ENCODE data around the gene PARM1. TPM values are rescaled to one million over a fixed set of nuclear protein-coding genes. Genes with fewer than 3 reads are reported as not detected.

PARM1 gene
- total RNA-seq, 2 donors from 2014 or later = 88.9 to 231 TPM

DNA sequence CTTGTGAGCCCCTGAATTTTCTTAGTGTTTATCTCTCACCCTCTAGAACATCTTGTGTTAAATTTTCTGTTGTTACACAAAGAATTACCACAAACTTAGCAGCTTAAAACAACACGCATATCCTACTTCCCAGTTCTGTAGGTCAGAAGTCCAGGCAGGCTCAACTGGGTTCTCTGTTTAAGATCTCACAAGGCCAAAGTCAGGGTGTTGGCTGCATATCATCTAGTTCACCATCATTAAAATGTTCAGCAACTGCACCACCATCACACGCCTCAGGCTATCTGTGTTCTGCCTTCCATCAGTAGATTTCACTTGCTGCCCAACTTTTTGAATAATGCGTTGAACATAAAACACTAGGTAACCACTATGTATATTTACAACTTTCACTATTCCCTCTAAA is 130.5 kb downstream of the PARM1 start:
- no peaks in the 10 kb centered on the region for H3K9me3 ChIP-seq
- H3K4me3 ChIP-seq = no peak overlapping the region
- DNase-seq (ENCODE audit: low spot score) = no peak
- H3K27me3 ChIP-seq = no peaks in the 10 kb centered on the region
- H3K27ac ChIP-seq = no peak overlapping the region
- no peaks in the 10 kb centered on the region for H3K36me3 ChIP-seq
- no peaks in the 10 kb centered on the region for H3K4me1 ChIP-seq
- TF ChIP-seq, protein P1, sequence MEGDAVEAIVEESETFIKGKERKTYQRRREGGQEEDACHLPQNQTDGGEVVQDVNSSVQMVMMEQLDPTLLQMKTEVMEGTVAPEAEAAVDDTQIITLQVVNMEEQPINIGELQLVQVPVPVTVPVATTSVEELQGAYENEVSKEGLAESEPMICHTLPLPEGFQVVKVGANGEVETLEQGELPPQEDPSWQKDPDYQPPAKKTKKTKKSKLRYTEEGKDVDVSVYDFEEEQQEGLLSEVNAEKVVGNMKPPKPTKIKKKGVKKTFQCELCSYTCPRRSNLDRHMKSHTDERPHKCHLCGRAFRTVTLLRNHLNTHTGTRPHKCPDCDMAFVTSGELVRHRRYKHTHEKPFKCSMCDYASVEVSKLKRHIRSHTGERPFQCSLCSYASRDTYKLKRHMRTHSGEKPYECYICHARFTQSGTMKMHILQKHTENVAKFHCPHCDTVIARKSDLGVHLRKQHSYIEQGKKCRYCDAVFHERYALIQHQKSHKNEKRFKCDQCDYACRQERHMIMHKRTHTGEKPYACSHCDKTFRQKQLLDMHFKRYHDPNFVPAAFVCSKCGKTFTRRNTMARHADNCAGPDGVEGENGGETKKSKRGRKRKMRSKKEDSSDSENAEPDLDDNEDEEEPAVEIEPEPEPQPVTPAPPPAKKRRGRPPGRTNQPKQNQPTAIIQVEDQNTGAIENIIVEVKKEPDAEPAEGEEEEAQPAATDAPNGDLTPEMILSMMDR (IDR thresholded peaks at IDR 0.05) = no peak

- H3K27ac ChIP-seq = no peak overlapping the region
- DNase-seq (ENCODE audit: low spot score) = no peak
- no peak overlapping the region for H3K4me3 ChIP-seq
- H3K27me3 ChIP-seq = no peaks in the 10 kb centered on the region
- H3K9me3 ChIP-seq = no peaks in the 10 kb centered on the region
- TF ChIP-seq, protein P1 (IDR thresholded peaks at IDR 0.05) = no peak
- H3K36me3 ChIP-seq = no peaks in the 10 kb centered on the region
- no peaks in the 10 kb centered on the region for H3K4me1 ChIP-seq
Observed at GRCh38 chr4:75065909-75066308, 133.0 kb downstream of the PARM1 start.

- TF ChIP-seq, protein P1 (IDR thresholded peaks at IDR 0.05) = no peak
- Histone ChIP-seq H3K27ac (no peak overlapping the region), H3K4me1 (no peaks in the 10 kb centered on the region), H3K27me3 (no peaks in the 10 kb centered on the region), H3K36me3 (no peaks in the 10 kb centered on the region), H3K9me3 (no peaks in the 10 kb centered on the region), H3K4me3 (no peak overlapping the region)
- DNase-seq (ENCODE audit: low spot score) = no peak
Observed at GRCh38 chr4:75069493-75070074, 136.7 kb downstream of the PARM1 start.

DNA sequence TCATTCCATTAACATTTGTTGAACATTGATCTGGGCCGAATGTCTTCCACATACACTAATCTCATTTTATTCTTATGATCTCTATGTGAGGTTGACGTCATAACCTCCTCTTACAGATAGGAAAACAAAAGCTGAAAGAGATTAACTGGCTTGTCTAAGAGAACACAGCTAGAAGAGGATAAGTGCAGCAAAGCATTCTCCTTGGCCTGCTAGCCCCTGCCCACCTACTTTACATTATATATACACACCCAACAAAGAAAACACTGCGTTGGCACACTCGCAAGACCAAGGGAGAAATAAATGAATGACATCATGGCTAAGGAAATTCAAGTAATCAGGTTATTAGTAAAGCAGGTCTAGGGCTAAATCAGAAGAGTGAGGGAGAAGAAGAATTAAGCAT is 138.4 kb downstream of the PARM1 start:
- TF ChIP-seq, protein P1 (IDR thresholded peaks at IDR 0.05) = no peak
- Histone ChIP-seq H3K36me3 (no peaks in the 10 kb centered on the region), H3K9me3 (no peaks in the 10 kb centered on the region), H3K27ac (no peak overlapping the region), H3K4me1 (no peaks in the 10 kb centered on the region), H3K27me3 (no peaks in the 10 kb centered on the region), H3K4me3 (no peak overlapping the region)
- no peak for DNase-seq (ENCODE audit: low spot score)

DNA sequence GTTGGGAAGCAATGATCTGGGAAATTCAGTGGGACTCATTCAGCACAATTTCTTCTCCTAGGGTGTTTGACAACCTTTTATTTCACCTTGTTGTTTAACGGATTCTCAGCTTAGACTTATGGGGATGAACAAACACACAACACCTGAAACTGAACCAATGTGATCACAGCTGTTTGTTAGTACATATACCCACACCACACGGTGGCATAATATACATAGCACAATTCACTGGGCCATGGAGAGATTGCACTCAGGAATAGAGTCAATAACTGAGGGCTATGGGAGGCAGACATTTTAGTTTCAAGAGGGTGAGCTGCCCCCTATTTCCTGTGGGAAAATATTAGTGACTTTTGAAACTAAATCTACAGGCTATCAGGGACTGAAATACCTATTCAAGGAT is 148.0 kb downstream of the PARM1 start:
- Histone ChIP-seq H3K27ac (no peak overlapping the region), H3K36me3 (no peaks in the 10 kb centered on the region), H3K27me3 (no peaks in the 10 kb centered on the region), H3K9me3 (no peaks in the 10 kb centered on the region), H3K4me1 (no peaks in the 10 kb centered on the region), H3K4me3 (no peak overlapping the region)
- DNase-seq (ENCODE audit: low spot score) = no peak
- TF ChIP-seq, protein P1 (IDR thresholded peaks at IDR 0.05) = no peak

- H3K4me1 ChIP-seq = no peaks in the 10 kb centered on the region
- no peaks in the 10 kb centered on the region for H3K9me3 ChIP-seq
- TF ChIP-seq, protein P1 (IDR thresholded peaks at IDR 0.05) = no peak
- no peak overlapping the region for H3K27ac ChIP-seq
- DNase-seq (ENCODE audit: low spot score) = no peak
- H3K36me3 ChIP-seq = no peaks in the 10 kb centered on the region
- H3K27me3 ChIP-seq = no peaks in the 10 kb centered on the region
- no peak overlapping the region for H3K4me3 ChIP-seq
Observed at GRCh38 chr4:75081561-75081960, 148.6 kb downstream of the PARM1 start.

Measured in right atrium auricular region (tissue), 2 donors.